Right atrium auricular region (tissue), 2 donors: ENCODE results near the gene TRMT1. TPM values are rescaled to one million over a fixed set of nuclear protein-coding genes. Genes with fewer than 3 reads are reported as not detected.
"Not testable (repeated sequence)": the region's sequence is repeated elsewhere in the genome, so short reads cannot be mapped to it uniquely, and the experiment has no call there.

Experiments used
- DNase-seq: peaks from one replicate; pipeline ENCODE4 v3.0.0-alpha.2; 2019; ENCODE audit warnings: low spot score
- H3K27ac ChIP-seq, 2 donors: fragments of 200-600 bp; sonication (generic); 1 replicate in 1 of 2; 2 replicates in 1 of 2; pipeline ENCODE4 v1.5.1; 2016 to 2019
- H3K27me3 ChIP-seq, 2 donors: fragments of 200-600 bp; sonication (generic); one replicate each; pipeline versions ENCODE4 v1.5.1 to v1.6.0; 2017 to 2019
- H3K36me3 ChIP-seq: fragments of 200-600 bp; sonication (generic); one replicate; pipeline ENCODE4 v1.5.1; 2016
- H3K4me1 ChIP-seq, 2 donors: fragments of 200-600 bp; sonication (generic); one replicate each; pipeline versions ENCODE4 v1.5.1 to v1.6.0; 2017 to 2019
- H3K4me3 ChIP-seq, 2 donors: fragments of 200-600 bp; sonication (generic); 1 replicate in 1 of 2; 2 replicates in 1 of 2; pipeline ENCODE4 v1.5.1; 2017 to 2019; ENCODE audit warnings: mild to moderate bottlenecking in 1 of 2, moderate library complexity in 1 of 2
- H3K9me3 ChIP-seq, 2 donors: fragments of 200-600 bp; sonication (generic); one replicate each; pipeline ENCODE4 v1.5.1; 2019
- total RNA-seq, 2 donors: library from RNA; depleted of rRNA; stranded (reverse); fragments of >200 nt; gene quantifications; one replicate each; pipeline ENCODE4 v1.1.0, GENCODE V29; 2016
- TF ChIP-seq, protein P1 (sequence below), 2 donors: fragments of 200-600 bp; sonication (generic); IDR thresholded peaks; one replicate each; pipeline ENCODE4 v1.5.1; 2019; ENCODE audit warnings: antibody characterized with exemption in 2 of 2

Gene TRMT1
- 10 to 100 TPM; 13.6 to 15.0 TPM for total RNA-seq

- peaks cover 0 to 48% of the 10 kb centered on the region in 2 donors for H3K4me1 ChIP-seq
Measured at GRCh38 chr19:13116282-13117175, at the start of gene TRMT1. Gene TRMT1, minus strand, starts transcription at chr19:13116740. Its CDS starts 341 bp downstream, at chr19:13116399.

DNA sequence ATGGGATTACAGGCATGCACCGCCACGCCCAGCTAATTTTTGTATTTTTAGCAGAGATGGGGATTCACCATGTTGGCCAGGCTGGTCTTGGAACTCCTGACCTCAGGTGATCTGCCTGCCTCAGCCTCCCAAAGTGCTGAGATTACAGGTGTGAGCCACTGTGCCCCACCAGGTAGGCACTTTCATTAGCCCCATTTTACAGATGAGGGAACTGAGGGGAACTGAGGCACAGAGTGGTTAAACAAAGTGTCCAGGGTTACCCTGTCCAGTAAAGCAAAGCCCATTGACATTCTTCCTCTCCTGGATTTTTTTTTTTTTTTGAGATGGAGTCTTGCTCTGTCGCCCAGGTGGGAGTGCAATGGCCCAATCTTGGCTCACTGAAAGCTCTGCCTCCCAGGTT is 49.6 kb upstream of the TRMT1 start:
- not testable (repeated sequence) for H3K4me3 ChIP-seq, H3K36me3 ChIP-seq, DNase-seq, H3K27me3 ChIP-seq, H3K9me3 ChIP-seq
- Histone ChIP-seq H3K4me1 (peaks cover 0 to 56% of the 10 kb centered on the region in 2 donors), H3K27ac (peak overlapping the region; percentile 85 to 93)

More at GRCh38 chr19:13116282-13117175, at the start of gene TRMT1:
- H3K36me3 ChIP-seq = peaks cover 11% of the 10 kb centered on the region
- DNase-seq = peak; percentile 96
- no peaks in the 10 kb centered on the region for H3K9me3 ChIP-seq
- H3K4me3 ChIP-seq = peak within 1 kb of the TSS; percentile 87 to 99
- TF ChIP-seq, protein P1, sequence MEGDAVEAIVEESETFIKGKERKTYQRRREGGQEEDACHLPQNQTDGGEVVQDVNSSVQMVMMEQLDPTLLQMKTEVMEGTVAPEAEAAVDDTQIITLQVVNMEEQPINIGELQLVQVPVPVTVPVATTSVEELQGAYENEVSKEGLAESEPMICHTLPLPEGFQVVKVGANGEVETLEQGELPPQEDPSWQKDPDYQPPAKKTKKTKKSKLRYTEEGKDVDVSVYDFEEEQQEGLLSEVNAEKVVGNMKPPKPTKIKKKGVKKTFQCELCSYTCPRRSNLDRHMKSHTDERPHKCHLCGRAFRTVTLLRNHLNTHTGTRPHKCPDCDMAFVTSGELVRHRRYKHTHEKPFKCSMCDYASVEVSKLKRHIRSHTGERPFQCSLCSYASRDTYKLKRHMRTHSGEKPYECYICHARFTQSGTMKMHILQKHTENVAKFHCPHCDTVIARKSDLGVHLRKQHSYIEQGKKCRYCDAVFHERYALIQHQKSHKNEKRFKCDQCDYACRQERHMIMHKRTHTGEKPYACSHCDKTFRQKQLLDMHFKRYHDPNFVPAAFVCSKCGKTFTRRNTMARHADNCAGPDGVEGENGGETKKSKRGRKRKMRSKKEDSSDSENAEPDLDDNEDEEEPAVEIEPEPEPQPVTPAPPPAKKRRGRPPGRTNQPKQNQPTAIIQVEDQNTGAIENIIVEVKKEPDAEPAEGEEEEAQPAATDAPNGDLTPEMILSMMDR (IDR thresholded peaks at IDR 0.05) = no peak
- H3K27me3 ChIP-seq = no peaks in the 10 kb centered on the region
- H3K27ac ChIP-seq = peak within 1 kb of the TSS; percentile 75 to 81

DNA sequence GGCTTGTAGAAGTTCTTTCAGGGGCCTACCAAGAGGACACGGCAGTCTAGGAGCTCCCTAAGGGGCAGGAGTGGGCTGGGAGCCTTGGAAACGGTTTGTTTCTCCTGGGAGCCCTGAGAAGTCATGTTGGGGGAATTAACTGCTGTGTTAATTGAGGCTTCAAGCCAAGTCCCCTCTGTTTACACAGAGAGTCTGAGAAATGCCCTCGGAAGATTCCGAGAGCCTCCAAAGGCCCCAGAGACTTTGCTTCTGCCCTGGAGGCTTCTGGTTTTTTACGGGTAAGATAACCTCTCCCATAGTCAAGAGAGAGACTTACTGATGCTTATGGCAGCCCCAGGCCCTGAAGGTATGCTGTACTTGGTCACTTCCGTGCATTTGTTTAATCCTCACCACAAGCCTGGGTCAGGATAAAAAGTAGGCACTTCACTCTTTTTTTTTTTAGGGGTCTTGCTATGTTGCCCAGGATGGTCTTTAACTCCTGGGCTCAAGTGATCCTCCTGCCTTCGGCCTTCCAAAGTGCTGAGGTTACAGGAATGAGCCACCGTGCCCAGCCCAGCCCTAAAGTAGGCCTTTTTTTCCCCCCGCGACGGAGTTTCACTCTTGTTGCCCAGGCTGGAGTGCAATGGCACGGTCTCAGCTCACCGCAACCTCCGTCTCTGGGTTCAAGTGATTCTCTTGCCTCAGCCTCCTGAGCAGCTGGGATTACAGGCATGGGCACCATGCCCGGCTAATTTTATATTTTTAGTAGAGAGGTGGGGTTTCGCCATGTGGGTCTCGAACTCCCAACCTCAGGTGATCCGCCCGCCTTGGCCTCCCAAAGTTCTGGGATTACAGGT is 48.8 kb upstream of the TRMT1 start:
- no peak overlapping the region for H3K4me3 ChIP-seq

DNA sequence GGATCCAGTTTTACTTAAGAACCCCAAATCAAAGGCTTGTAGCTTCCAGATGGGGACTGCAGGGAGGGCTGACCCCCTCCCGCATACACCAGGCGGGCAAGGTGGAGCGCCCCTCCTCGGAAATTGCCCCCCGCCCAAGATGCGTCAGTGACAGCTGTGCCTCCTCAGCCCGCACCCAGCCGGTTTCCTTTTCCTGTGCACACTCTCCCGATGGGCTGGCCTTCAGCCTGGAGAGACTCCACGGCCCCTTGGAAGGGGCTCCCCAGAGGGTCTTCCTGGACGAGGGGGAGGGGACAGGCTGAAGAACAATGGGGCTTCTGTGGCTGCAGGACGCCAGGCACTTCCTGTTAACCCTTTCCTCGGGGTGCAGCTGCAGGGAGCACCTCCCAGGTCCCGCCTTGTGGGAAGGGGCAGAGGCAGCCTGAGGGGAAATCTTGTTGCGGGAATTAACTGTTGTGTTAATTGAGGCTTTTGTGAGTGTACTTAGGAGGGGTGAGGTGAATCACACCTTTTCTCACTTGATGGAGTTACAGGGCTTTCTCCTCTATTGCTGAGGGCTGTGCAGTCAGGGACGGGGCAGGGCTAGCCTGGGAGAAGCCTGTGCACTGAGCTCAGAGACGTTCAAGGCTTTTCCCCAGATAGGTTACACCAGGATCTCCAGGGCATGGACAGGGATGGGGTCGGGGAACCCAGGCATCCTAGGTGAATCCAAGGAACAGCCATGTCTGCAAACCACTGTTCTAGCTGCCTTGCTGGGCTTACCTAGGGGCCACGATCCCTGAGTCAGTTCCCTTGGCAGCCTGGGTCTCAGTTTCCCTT is 48.0 kb upstream of the TRMT1 start:
- TF ChIP-seq, protein P1 (IDR thresholded peaks at IDR 0.05) = no peak
- H3K27me3 ChIP-seq = no peaks in the 10 kb centered on the region
- peak overlapping the region in 1 of 2 donors; percentile 47 for H3K4me3 ChIP-seq
- no peaks in the 10 kb centered on the region for H3K9me3 ChIP-seq
- H3K27ac ChIP-seq = peak overlapping the region; percentile 91 to 93
- no peaks in the 10 kb centered on the region for H3K36me3 ChIP-seq
- DNase-seq = no peak
- peaks cover 0 to 56% of the 10 kb centered on the region in 2 donors for H3K4me1 ChIP-seq

More for the DNA sequence above, 48.8 kb upstream of the TRMT1 start:
- peak overlapping the region; percentile 91 to 93 for H3K27ac ChIP-seq
- H3K36me3 ChIP-seq = no peaks in the 10 kb centered on the region
- no peaks in the 10 kb centered on the region for H3K27me3 ChIP-seq
- peaks cover 0 to 56% of the 10 kb centered on the region in 2 donors for H3K4me1 ChIP-seq
- DNase-seq = no peak
- TF ChIP-seq, protein P1 (IDR thresholded peaks at IDR 0.05) = no peak
- no peaks in the 10 kb centered on the region for H3K9me3 ChIP-seq

DNA sequence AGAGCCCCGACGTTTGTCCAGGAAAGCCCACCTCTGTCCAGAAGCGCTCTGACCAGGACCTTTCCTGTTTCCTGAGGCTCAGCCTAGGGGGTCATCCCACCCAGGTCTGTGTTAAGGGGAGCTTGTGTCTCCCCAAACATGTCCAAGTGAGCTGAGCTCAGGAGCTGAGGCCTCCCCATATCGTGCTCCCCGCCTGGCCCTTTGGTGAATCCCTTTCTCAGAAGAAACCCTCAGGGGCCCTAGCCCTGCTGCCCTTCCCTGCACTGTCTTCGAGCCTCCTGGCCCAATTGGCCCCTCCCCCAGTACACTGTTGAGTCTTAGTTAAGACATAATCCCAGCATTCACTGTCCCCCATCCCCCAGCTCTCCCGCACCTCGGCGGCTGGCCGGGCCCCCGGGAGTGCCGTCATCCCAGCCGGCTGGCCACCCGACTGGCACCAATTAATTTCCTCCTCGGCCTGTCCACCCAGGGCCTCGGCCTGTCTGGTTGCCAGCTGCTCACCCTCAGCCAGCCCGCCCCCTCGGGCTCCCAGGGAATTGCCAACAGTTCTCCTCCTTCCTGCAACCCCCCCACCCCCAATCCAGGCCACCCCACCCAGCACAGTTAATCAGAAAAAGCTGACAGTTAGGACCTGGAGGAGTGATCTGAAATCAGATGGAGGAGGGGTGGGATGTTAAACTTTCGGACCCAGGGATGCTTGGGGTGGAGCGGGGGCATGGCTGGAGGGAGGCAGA is 47.2 kb upstream of the TRMT1 start:
- peak overlapping the region; percentile 91 to 93 for H3K27ac ChIP-seq
- H3K36me3 ChIP-seq = no peaks in the 10 kb centered on the region
- no peaks in the 10 kb centered on the region for H3K9me3 ChIP-seq
- TF ChIP-seq, protein P1 (IDR thresholded peaks at IDR 0.05) = no peak
- DNase-seq = peak; percentile 83
- peaks cover 0 to 56% of the 10 kb centered on the region in 2 donors for H3K4me1 ChIP-seq
- H3K4me3 ChIP-seq = peak overlapping the region in 1 of 2 donors; percentile 47
- no peaks in the 10 kb centered on the region for H3K27me3 ChIP-seq
